LNCaP clone FGC (cell line): ENCODE data around the gene MAGI1.

ENCODE experiments used
- DNase-seq: peaks from one replicate; pipeline ENCODE4 v3.0.0-alpha.2; 2011; ENCODE audit warnings: low read depth
- H3K4me3 ChIP-seq: 2 replicates; pipeline ENCODE4 v1.5.1; 2011; ENCODE audit warnings: mild to moderate bottlenecking, low read depth, low read length, control low read depth
- TF ChIP-seq, protein P1 (sequence below): IDR thresholded peaks from 2 replicates; pipeline ENCODE4 v1.5.1; 2012; ENCODE audit warnings: mild to moderate bottlenecking; ENCODE audit not compliant: control insufficient read depth, insufficient read depth; ENCODE audit errors: extremely low read depth

The MAGI1 gene

DNA sequence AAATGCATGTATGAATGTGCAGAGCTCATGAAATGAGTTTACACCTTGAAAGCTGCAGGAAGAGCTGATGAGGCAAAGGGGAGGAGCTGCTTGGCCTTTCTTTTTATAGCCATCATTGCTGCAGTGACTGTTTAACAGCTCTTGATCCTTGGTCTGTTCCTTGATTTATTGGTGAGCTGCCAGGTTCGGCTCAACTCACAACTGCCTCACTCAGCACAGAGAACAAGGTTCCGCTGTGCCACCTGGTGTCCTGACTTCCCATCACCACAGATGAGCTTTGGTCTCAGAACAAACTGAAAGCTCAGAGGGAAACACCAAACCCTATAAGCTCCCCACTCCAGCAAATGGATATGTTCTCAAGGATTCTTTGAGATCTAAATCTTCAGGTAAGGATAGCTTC lies 626.1 kb downstream of the MAGI1 start:
- H3K4me3 ChIP-seq = no peak overlapping the region
- peak; percentile 94 for DNase-seq
- TF ChIP-seq, protein P1, sequence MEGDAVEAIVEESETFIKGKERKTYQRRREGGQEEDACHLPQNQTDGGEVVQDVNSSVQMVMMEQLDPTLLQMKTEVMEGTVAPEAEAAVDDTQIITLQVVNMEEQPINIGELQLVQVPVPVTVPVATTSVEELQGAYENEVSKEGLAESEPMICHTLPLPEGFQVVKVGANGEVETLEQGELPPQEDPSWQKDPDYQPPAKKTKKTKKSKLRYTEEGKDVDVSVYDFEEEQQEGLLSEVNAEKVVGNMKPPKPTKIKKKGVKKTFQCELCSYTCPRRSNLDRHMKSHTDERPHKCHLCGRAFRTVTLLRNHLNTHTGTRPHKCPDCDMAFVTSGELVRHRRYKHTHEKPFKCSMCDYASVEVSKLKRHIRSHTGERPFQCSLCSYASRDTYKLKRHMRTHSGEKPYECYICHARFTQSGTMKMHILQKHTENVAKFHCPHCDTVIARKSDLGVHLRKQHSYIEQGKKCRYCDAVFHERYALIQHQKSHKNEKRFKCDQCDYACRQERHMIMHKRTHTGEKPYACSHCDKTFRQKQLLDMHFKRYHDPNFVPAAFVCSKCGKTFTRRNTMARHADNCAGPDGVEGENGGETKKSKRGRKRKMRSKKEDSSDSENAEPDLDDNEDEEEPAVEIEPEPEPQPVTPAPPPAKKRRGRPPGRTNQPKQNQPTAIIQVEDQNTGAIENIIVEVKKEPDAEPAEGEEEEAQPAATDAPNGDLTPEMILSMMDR = peak; percentile 87

DNA sequence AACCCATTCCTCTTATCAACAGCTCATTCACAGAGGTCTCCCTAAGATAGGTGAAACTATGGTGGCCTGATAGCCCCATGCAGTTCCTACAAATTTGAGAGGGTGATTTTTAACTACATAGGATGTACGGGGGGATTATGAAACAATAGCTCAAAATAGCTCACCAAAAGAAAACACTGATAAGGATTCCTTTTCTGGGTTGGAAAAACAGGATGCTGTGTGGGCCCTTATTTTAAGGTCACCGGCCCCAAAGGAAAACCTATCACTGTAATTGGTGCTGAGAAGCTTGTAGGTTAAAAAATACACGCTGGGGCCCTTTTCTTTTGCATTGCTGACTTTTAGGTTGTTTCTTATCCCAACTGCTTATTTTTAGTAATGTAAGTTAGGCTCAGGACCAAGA lies 627.4 kb downstream of the MAGI1 start:
- DNase-seq = no peak
- no peak overlapping the region for H3K4me3 ChIP-seq
- TF ChIP-seq, protein P1 = no peak

DNA sequence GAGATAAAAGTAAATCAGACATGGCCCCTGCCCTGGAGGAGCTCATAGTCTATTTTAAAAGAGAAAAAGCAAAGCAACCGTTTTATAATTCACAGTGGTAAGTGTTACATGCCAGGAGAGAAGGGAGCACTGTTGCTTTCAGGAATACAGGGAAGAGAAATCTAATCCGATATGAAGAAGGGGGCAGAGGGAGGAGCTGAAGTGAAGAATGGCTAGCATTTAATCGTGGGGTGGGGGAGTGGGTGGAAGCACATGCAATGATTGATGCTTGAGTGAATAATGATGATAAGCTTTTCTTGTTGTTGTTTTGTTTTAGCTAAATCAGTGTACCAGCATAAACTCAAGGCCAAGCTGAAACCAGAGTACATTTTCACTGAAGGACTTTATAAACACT lies 629.5 kb downstream of the MAGI1 start:
- TF ChIP-seq, protein P1 = no peak
- no peak overlapping the region for H3K4me3 ChIP-seq
- DNase-seq = no peak

DNA sequence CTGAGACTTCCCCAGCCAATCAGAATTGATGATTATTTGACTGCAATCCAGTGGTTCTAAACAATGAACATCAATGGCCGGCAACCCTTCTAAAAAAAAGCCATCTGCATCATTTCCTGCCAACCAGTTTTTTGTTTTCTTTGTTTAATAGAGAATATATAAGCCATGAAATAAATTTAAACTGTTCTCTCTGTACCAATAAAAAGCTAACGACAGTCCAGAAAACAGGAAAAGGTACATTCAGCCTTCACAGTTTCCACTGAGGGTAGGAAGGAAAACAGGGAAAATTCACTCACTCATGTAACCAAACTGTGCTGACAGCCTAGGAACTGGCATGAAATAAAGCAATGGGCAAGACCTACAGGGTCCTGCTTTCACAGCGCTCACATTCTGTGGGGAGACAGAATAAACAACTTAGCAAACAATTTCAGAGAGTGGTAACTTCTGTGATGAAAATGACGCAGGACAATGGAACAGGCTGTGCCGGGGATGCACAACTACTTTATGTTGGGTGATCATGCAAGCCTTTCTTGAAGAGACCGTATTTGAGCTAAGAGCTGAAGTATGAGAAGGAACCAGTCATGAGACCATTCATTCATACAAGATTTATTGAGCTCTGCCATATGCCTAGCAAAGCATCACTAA lies 630.1 kb downstream of the MAGI1 start:
- DNase-seq = no peak
- TF ChIP-seq, protein P1 = no peak
- no peak overlapping the region for H3K4me3 ChIP-seq

DNA sequence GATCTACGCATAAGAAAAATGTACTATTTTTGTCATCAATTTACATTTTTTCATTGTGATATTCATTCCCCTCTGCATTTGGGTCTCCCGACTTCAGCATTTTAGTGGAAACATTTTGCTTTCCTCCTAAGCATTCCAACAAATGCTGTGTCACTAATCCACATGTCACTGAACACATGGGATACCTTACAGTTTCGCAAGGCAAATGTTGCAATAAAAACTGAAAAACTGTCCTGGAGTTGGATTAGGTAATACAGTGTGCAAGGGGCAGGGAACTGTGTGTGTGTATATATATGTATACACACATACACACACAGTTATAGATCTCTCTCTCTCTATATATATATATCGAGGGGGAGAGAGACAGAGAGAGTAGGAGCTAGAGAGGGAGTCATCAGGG lies 632.2 kb downstream of the MAGI1 start:
- DNase-seq = no peak
- TF ChIP-seq, protein P1 = no peak

DNA sequence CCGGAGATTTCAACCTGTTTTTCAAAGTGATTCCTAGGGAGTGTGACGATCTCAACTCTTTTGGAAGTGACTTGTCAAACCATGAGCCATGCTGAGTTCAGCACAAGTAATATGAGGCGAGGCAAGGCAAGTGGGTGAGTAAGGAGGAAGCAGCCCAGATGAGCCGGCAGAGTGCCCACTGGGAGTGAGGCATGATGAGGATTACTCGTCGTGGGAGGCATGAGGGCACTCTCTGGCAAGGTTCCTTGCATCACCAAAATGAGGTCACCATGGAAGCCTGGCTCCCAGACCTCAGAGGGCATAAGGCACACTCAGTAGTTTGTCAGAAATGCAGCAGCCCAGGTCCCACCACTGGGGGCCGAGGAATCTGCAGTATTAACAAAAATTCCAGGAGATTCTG lies 636.1 kb downstream of the MAGI1 start:
- TF ChIP-seq, protein P1 = no peak
- no peak overlapping the region for H3K4me3 ChIP-seq
- DNase-seq = no peak

More for the DNA sequence above, 632.2 kb downstream of the MAGI1 start:
- no peak overlapping the region for H3K4me3 ChIP-seq
